Activated CD4-positive, CD25-positive, alpha-beta regulatory T cell treated with anti-CD3 and anti-CD28 coated beads, Interleukin-2, amount 50 U/mL, for 24 hours (primary cell): Measurements from ENCODE around the gene PRR33.

ENCODE experiments used
- ATAC-seq, 2 donors: fragments of 150-1000 bp; cut with Tn5 transposase; one replicate each; pipeline ENCODE4 v1.10.0; 2021; ENCODE audit warnings: mild to moderate bottlenecking in 1 of 2, moderate library complexity in 1 of 2

PRR33 gene

DNA sequence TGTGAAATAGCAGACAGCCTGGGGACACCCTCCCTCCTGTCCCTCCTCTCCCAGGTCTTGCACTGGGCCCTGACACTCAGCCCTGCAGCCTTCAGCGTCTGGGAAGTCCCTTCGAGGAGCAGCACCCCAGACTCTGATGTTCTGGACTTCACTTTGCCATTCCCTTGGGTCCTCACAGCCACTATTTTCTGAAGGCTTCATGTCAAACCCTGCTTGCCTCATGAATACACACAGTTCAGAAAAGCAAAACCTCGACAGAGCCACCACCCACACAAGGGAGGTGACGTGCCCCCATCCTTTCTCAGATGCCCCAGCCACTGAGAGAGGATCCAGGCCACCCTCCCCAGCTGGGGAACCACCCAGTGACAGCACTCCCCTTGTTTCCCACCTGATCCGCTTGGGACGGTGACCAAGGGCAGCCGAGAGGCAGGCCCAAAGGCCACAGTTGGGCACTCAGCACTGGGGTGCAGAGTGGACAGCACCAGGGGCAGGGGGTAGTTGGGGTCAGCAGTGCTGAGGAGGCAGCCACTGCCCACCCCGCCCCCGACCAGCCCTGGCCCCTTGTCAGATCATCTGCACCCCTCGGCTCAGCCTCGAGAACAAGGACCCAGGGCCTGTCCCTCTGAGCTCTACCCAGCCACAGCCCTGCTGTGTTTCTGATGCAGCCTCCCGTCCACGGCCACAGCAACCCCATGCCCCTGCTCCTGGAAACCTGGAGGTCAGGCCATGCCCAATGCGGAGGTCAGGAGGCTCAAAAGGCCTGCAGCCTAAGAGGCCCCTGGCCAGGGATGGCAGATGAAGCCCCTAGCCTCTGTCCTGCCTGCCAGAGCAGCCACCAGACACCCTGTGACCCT lies 24.7 kb upstream of the PRR33 start:
- ATAC-seq, result peak; percentile 27 to 46

DNA sequence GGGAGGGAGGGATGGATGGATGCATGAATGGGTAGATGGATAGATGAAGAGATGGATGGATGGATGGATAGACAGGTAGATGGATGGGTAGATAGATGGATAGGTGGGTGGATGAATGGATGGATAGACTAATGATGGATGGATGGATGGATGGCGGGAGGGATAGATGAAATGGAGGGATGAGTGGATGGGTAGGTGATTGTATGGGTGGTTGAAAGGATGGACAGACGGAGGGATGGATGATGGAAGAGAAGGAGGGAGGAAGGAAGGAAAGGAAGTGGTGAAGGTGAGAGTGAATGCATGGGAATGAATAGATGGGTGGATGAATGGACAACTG lies 24.1 kb upstream of the PRR33 start:
- no peak for ATAC-seq

DNA sequence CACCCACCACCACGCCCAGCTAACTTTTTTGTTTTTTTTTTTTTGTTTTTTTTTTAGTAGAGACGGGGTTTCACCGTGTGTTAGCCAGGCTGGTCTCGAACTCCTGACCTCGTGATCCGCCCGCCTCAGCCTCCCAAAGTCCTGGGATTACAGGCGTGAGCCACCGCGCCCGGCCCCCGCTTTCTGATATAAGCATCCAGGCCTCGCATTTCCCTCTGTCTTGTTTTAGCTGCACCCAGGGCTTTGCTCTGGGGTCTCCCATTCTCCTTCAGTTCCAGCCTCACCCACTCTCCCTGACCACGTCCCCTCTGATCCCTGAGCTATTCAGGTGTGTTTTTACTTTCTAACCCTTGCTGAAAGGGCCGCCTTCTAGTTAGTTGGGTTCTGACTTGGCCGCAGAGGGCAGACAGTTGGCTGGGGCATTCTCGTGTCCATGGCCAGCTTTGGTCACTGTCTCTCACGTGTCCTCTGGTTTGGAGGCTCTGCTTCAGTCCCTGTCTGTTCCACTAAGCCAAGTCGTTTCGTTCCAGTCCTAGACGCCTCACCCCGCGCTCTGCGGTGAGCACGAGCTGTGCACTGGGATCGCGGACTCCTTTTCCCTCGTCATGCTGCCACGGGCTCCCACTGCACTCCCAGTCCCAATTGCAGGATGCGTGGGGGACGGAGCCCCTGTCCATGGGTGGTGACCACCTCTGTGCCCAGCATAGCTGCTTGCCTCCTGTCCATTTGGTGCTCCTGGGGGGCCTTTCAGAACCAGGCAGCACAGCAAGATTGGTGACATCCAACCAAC lies 21.8 kb upstream of the PRR33 start:
- ATAC-seq, result no peak

DNA sequence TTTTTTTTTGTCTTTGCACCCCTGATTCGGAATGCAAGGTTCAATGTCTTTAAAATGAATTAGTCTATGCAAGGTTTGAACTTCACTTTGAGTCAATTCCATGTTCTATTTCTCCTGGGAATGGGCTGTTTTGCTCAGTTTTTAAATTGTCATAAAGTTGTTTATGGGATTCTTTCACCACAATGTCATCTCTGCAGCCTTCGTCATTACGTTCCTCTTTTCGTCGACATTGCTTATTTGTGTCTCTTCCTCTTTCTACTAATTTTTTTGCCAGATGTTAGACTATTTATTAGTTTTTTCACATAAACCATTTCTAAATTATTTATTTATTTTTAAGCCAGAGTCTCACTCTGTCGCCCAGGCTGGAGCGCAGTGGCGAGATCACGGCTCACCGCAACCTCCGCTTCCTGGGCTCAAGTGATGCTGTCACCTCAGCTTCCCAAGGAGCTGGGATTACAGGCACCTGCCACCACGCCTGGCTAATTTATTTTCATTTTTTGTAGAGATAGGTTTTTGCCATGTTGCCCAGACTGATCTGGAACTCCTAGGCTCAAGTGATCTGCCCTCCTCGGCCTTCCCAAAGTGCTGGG lies 20.7 kb upstream of the PRR33 start:
- no peak for ATAC-seq

DNA sequence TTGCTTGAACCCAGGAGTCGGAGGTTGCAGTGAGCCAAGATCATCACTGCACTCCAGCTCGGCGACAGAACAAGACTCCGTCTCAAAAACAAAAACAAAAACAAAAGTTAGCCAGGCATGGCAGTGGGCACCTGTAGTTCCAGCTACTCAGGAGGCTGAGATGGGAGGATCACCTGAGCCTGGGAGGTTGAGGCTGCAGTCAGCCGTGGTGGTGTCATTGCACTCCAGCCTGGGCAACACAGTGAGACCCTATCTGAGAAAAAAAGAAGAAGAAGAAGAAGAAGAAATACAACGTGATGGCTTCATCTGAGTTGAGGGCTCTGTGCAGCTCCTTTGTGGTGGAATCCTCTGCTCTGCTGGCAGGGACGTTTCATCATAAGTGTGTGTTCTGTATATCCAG lies 17.8 kb upstream of the PRR33 start:
- no peak for ATAC-seq

DNA sequence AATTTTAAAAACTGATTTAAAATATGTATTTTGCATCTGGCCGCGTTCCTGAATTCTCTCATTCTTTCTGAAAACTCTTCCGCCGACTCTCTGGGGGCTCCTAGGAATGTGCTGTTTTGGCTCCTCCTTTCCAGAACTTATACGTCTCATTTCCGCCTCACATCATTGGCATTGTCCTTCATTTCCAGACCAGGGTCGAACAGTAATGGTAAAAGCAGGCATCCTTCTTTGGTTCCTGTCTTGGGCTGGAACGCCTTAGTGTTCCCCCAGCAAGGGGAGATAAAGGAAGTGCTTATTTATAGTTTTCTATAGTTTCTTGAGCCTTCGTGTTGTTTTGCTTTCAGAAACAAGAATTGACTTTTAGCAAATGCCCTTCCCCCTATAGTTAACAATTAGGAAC lies 16.9 kb upstream of the PRR33 start:
- no peak for ATAC-seq

DNA sequence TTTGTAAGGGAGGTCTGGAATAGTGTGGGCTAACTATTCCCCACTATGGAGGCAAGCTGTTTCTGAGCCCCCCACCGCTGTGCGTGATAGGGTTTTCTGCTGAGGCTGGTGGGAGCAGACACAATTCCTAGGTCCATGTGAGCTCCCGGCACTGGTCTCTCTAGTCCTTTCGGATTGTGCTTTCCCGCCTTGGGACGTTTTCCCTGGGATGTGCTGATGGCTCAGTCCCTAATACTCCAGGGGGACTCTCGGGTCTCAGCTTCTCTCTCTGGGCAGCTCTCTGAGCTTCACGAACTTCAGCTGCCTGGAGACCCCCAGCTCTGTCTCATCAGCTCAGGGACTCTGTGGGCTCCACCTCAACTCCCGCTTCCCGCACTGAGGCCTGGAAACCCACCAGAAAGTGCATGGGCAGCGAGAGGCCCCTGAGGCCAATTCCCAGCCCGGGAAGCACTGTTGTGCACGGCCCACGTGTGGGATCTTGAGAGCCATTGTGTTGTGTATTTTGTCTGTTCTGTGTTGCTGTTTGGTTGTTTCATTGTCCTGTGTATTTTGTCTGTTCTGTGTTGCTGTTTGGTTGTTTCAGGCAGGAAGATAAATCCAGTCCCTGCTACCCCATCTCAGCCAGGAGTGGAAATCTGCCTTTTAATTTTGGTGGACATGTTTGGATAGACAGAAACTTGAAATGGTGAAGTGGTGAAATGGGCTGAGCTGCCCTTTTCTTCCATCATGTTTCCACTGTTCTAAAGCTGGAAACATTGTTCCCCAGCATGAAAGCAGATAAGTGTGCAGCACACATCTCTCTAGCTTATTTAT lies 15.1 kb upstream of the PRR33 start:
- no peak for ATAC-seq

DNA sequence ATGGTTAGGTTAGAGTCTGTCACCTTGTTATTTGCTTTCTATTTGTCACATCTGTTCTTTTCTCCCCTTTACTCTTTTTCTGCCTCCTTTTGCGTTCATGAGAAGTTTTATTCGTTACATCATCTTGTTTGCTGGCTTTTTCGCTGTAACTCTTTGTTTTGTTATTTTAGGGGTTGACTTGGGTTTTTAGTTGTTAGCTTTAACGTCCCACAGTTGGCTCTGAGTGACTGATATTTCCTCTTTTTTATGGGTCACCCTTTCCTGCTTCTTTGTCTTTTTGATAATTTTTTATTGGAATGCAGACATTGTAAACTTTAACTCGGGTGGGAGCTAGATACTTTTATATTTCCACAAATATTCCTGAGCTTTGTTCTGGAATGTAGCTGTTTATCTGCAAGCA lies 14.5 kb upstream of the PRR33 start:
- ATAC-seq, result no peak

DNA sequence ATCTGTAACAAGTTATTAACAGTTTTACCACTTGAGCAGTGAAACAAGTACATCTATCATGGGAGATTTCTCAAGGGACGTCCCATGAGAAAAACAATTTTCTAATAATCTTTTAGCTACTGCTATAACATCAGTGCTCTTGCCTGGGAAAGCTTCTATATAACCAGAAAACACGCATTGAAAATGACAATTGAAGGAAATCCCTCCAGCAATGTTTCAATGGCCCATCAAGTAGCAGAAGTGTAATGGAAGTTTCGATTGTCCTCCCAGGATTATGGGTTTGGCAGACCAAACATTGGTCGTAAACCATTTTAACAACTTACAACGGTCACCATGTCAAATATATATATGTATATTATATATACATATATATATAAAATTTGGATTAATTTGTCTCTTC lies 8.0 kb upstream of the PRR33 start:
- no peak for ATAC-seq

DNA sequence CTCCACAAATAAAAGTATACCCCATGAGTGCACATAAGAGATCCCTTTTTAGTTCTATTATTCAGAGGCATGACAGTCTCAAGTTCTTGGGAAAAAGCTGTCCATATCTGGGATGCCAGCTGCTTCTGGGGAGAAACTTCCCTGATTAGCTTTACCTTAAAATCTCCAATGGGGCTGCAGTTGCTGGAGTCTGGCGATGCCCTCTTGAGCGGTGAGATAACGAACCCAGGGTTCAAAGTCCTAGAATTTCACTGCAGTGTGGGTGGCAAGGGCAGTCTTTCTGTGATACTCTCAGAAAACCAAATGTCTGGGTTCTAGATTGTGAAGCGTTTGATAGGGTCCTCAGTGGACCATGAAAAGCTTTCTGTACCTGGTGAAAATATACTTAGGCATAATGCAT lies 7.4 kb upstream of the PRR33 start:
- ATAC-seq, result no peak

DNA sequence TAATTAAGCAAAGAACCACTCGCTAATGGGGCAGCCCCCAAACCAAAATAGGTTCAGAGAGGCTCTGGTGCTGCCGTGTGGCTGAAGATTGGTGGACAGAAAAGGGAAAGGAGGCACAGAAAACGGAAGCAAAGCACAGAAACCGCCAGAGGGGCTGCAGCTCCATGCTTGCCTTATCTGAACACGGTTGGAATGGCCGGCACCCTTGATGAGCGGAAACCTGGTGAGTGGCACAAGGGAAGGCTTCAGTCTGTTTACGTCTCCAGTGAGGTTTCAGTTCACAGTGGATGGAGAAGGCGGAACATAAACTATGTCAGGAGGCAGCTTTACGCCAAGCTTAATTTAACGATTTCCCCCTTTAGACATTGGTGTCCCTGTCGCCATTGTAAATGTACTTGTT lies 5.2 kb upstream of the PRR33 start:
- ATAC-seq, result no peak

DNA sequence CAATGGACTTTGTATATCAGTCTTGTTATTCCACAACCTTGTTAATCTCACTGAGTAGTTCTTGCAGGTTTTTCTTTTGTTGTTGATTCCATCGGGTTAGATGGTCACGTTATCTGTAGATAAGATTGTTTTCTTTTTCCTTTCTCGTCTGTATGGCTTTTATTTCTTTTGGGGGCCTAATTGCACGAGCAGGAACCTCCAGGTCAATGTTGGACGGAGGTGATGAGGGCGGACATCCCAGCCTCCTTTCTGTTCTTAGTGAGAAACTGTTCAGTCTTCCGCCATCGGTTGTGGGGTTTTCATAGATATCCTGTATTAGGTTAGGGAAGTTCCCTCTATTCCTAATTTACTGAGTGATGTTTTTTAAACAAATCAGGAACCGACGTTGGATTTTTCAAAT lies 4.8 kb upstream of the PRR33 start:
- ATAC-seq, result no peak

DNA sequence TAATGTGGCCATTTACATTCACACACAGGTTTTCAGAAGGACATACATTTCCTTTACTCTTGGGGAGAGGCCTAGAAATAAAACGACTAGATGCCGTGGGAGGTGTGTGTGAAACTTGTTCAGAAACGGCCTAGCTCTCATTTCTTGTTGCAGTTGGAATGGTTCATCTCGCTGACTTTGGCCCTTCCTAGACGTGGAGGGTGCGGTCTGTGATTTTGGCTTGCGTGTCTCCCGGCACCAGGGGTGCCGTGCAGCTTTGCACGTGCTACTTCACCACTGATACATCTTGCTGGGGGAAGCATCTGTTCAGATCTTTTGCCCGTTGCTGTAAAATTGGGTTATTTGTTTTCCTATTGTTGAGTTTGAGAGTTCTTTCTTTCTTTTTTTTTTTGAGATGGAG lies 3.1 kb upstream of the PRR33 start:
- ATAC-seq, result no peak

DNA sequence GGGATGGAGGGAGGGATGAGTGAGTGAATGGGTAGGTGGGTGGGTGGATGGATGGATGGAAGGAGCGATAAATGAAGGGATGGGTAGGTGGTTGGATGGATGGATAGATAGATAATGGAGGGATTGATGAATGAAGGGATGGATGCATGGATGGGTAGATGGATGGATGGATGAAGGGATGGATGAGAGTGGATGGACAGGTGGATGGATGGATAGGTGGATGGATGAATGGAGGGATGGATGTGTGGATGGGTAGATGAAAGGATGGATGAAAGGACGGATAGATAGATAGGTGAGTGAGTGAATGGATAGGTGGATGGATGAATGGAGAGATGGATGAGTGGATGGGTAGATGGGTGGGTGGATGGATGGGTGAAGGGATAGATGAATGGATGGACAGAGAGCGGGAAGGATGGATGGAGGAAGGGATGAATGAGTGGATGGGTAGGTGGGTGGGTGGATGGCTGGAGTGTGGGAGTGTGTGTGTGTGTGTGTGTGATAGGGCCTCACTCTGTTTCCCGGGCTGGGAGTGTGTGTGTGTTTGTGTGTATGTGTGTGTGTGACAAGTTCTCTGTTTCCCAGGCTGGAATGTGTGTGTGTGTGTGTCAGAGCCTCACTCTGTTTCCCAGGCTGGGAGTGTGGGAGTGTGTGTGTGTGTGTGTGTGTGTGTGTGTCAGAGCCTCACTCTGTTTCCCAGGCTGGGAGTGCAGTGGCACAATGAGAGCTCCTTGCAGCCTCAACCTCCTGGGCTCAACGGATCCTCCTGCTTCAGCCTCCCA lies 2.1 kb upstream of the PRR33 start:
- ATAC-seq, result no peak

DNA sequence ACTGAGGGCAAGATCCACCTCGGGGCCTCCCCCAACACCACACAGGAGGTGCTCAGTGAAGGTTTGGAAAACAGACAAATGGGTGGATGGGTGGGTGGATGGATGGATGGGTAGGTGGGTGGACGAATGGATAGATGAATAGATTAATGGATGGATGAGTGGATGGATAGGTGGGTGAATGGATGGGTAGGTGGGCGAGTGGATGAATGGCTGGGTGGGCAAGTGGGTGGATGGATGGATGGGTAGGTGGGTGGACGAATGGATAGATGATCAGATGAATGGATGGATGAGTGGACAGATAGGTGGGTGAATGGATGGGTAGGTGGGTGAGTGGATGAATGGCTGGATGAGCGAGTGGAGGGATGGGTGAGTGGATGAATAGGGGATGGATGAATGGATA lies 863 bp upstream of the PRR33 start:
- ATAC-seq, result no peak

DNA sequence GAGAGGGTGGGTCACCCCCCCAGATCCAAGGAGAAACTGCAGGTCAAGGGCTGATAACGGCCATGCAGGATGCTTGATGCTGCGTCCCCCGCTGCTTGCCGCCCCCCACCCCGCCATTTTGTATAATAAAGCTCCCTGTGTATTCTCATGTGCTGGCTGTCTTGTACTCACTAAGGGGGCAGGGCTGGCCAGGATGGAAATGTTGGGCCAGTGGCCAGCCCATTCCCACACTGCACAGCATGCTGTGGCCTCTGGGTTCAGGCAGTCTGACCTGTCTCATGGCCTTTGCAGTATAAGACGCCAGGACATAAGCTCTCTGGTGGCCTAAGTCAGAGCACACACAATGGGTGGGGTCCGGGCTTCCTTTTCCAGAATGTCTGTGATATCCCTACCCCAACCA lies 421 bp upstream of the PRR33 start:
- no peak for ATAC-seq

DNA sequence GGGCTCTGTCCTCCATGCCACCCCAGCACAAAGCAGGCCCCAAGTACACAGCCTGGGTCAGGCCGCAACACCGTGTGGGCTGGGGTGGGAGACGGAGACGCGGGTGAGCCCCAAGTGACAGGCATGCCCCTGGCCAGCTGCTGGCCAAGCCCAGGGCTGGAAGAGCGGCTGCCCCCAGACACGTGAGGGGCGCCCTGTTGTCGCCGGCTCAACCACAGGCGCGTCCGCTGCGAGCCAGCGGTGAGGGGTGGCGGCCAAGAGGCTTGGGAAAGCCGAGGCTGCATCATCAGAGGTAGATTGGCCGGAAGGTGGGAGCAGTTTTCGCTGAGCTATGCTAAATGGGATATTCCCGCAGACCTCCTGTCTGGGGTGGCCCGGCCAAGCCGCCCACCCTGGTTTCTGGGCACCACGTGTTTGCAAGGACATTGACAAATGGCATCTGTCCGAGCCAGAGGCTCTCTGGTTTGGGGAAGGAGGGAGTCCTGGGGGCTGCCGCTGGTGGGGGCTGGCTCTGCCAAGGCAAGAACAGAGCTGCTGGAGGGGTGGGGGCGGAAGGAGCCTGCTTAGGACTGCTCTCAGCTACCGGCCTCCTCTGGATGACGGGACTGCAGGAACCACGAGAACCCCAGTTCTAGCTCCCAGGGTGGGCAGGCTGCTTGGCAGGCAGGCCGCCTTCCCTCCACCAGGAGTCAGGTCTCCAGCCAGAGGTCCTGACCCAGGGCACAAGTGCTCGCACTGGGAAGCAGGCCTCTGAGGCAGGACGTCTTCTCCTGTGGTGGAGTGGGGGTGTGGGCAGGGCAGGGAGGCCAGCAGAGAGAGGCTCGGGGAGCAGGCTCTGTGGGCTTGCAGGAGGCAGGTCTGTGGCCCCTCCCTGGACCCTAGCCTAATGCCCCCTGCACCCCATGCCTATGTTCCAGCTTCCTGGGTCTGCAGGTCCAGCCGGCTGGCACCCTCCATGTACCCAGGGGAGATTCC lies 552 bp downstream of the PRR33 start:
- ATAC-seq, result no peak

DNA sequence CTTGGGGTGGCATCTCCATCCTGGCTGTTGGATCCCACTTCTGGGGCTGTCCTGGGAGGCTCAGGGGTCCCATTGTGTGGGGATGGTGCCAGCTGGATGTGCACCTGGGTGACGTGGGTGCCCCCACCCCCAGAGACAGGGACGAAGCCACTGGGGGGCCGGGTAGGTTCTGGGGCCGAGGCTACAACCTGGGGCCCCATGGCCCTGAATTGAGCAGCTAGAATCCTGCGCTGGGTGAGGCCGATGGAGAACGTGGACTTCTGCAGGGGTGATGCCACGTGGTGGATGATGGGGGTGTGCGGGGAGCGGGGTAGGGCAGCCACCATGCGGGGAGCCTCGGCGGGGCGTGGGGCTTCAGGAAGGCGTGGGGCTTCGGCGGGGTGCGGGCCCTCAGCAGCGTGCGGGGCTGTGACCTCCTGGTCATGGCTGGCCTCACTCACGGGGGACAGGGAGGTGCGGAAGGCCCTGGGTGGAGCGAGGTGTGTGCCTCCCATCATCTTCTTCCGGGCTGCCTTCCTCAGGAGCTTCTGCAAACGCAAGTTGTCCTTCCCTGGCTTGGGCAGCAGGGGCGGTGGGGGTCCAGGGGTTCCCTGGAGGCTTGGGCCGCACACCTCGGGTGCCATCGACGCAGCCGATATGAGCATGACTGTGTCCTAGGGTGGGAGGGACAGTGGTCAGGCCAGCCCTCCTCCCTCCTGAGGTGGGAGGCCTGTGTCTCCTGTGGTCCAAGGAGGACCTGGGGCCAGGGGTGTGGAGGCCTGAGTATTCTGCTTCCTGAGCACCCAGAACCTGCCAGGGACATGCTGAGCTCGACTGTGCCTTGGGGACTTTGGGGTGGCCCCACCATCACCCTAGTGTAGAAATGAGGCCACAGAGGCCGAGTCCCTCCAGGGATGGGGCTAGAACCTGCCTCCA lies 1.5 kb downstream of the PRR33 start:
- no peak for ATAC-seq

DNA sequence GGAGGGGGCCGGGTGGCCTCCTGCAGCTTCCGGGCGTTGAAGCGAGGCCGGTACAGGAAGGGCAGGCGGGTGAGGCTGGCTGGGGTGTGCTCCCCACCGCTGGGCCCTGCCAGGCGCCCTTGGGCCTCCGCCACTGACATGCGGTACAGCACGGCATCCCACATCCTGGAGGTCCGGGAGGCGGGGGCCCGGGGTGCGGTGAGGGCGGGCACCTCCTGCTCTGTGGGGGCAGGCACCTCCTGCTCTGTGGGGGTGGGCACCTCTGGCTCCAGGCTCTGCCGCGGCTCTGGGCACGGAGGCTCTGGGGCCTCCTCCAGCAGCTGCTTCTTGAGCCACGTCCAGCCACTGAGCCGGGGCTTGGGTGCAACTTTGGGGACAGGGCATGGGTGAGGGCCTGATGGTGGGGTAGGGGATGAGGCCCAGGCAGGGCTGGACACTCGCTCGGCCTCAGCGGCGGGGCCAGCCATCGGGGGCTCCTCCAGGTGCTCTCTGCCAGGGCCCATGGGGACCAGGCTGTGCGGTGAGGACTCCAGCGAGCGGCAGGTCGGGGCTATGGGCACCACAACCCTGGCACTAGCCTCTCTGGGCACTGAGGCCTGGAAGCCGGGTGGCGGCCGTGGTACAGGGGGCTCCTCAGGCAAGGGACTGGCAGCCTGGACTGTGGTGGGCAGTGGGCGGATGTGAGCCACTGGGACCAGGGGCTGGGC lies 2.3 kb downstream of the PRR33 start:
- ATAC-seq, result peak; percentile 79 to 83
